SK-N-SH (cell line): ENCODE data around the gene THSD4. TPM values are rescaled to one million over a fixed set of nuclear protein-coding genes. Genes with fewer than 3 reads are reported as not detected.

Experiments
- CTCF ChIA-PET: fragments of 300-600, 350-600 bp; formaldehyde crosslinking; extraction: SDS; loops from one replicate; lab custom pipeline; 2021; lab: Yijun Ruan, JAX
- POLR2A ChIA-PET: fragments of 350-600 bp; sonication (Branson Sonifier 250); formaldehyde crosslinking; extraction: SDS; loops from one replicate; lab custom pipeline; 2020; ENCODE audit warnings: antibody characterized with exemption, inconsistent platforms; lab: Yijun Ruan, JAX
- DNase-seq: peaks from one replicate; pipeline ENCODE4 v3.0.0; 2012
- H2AFZ ChIP-seq: fragments of 200-600 bp; sonication (generic); 2 replicates; pipeline ENCODE4 v1.8.1; 2016; ENCODE audit warnings: antibody characterized with exemption, mild to moderate bottlenecking, low read depth
- H3F3A ChIP-seq: fragments of 200-600 bp; sonication (generic); replicated peaks from 2 replicates; pipeline ENCODE3; 2016; ENCODE audit warnings: antibody characterized with exemption, mild to moderate bottlenecking; ENCODE audit not compliant: insufficient read depth
- H3K27ac ChIP-seq, 2 experiments: fragments of 200-500 bp in 1 of 2; fragments of 200-600 bp in 1 of 2; sonication (Bioruptor generic) in 1 of 2; sonication (generic), shearing (Covaris generic) in 1 of 2; 2 replicates each; pipeline versions ENCODE4 v1.5.1 to v1.6.1; 2014 to 2016; ENCODE audit warnings: low read depth in 2 of 2, inconsistent platforms in 1 of 2, low read length in 1 of 2, mild to moderate bottlenecking in 1 of 2, mixed read lengths in 1 of 2
- H3K27me3 ChIP-seq: fragments of 200-600 bp; sonication (generic), shearing (Covaris generic); 2 replicates; pipeline ENCODE4 v1.6.1; 2016; ENCODE audit warnings: mixed run types; ENCODE audit not compliant: insufficient read depth
- H3K36me3 ChIP-seq, 2 experiments: fragments of 200-500 bp in 1 of 2; fragments of 200-600 bp in 1 of 2; sonication (Bioruptor generic) in 1 of 2; sonication (generic) in 1 of 2; replicated peaks in 1 of 2; 2 replicates each; pipeline versions ENCODE3 to v1.5.1; 2014 to 2016; ENCODE audit warnings: low read length in 1 of 2, mild to moderate bottlenecking in 1 of 2; ENCODE audit not compliant: insufficient read depth in 2 of 2, control insufficient read depth in 1 of 2
- H3K4me1 ChIP-seq, 2 experiments: fragments of 200-500 bp in 1 of 2; fragments of 200-600 bp in 1 of 2; sonication (Bioruptor generic) in 1 of 2; sonication (generic), shearing (Covaris generic) in 1 of 2; 2 replicates each; pipeline versions ENCODE4 v1.5.1 to v1.6.1; 2014 to 2016; ENCODE audit warnings: low read depth in 1 of 2, low read length in 1 of 2, mixed run types in 1 of 2; ENCODE audit not compliant: insufficient read depth in 2 of 2, control insufficient read depth in 1 of 2
- H3K4me2 ChIP-seq: fragments of 200-600 bp; sonication (generic), shearing (Covaris generic); 2 replicates; pipeline ENCODE4 v1.6.1; 2017; ENCODE audit warnings: mixed run types
- H3K4me3 ChIP-seq, 2 experiments: fragments of 200-500 bp in 1 of 2; fragments of 200-600 bp in 1 of 2; sonication (Bioruptor generic) in 1 of 2; sonication (generic), shearing (Covaris generic) in 1 of 2; 2 replicates each; pipeline versions ENCODE4 v1.5.1 to v1.8.1; 2014 to 2016; ENCODE audit warnings: low read depth in 2 of 2, inconsistent platforms in 1 of 2, low read length in 1 of 2, mild to moderate bottlenecking in 1 of 2, mixed read lengths in 1 of 2, moderate library complexity in 1 of 2
- H3K79me2 ChIP-seq: fragments of 200-600 bp; sonication (generic); 2 replicates; pipeline ENCODE4 v1.8.1; 2017; ENCODE audit warnings: mild to moderate bottlenecking; ENCODE audit not compliant: insufficient read depth
- H3K9ac ChIP-seq: fragments of 200-600 bp; sonication (generic); 2 replicates; pipeline ENCODE4 v1.6.1; 2017; ENCODE audit warnings: mixed run types
- H3K9me2 ChIP-seq: fragments of 200-600 bp; sonication (generic); 2 replicates; pipeline ENCODE4 v1.6.1; 2017; ENCODE audit warnings: mixed run types
- H3K9me3 ChIP-seq: fragments of 200-600 bp; sonication (generic); 2 replicates; pipeline ENCODE4 v1.6.1; 2017; ENCODE audit warnings: mixed run types, mild to moderate bottlenecking, moderate library complexity
- H4K20me1 ChIP-seq: fragments of 200-600 bp; sonication (generic); 2 replicates; pipeline ENCODE4 v1.6.1; 2017; ENCODE audit warnings: mild to moderate bottlenecking, mixed run types; ENCODE audit not compliant: insufficient read depth
- ELF1 ChIP-seq: IDR thresholded peaks from 2 replicates; pipeline ENCODE4 v1.4.0; 2012
- EP300 ChIP-seq, 2 experiments: IDR thresholded peaks; 2 replicates each; pipeline versions ENCODE4 v1.4.0 to v1.6.1; 2012; ENCODE audit warnings: borderline replicate concordance in 1 of 2, low read depth in 1 of 2, low read length in 1 of 2
- FOSL2 ChIP-seq: IDR thresholded peaks from 2 replicates; pipeline ENCODE4 v1.4.0; 2012; ENCODE audit warnings: low read depth, mild to moderate bottlenecking, moderate library complexity, borderline replicate concordance
- GABPA ChIP-seq: IDR thresholded peaks from 2 replicates; pipeline ENCODE4 v1.4.0; 2012; ENCODE audit warnings: low read depth, mild to moderate bottlenecking
- GATA2 ChIP-seq: sonication (generic); formaldehyde crosslinking; IDR thresholded peaks from 2 replicates; pipeline ENCODE4 v1.5.0; 2020; ENCODE audit warnings: mild to moderate bottlenecking, missing genetic modification reagents
- IRF3 ChIP-seq: fragments of 150-350 bp; IDR thresholded peaks from 2 replicates; pipeline ENCODE4 v1.6.1; 2016; ENCODE audit warnings: mild to moderate bottlenecking, low read depth, low read length
- JUND ChIP-seq: IDR thresholded peaks from 2 replicates; pipeline ENCODE4 v1.4.0; 2012
- MEF2A ChIP-seq: IDR thresholded peaks from 2 replicates; pipeline ENCODE4 v1.4.0; 2012; ENCODE audit warnings: low read depth, borderline replicate concordance
- MXI1 ChIP-seq: IDR thresholded peaks from 2 replicates; pipeline ENCODE4 v1.6.1; 2012; ENCODE audit warnings: mild to moderate bottlenecking, low read depth, low read length, improper control_type of control experiment
- NFIC ChIP-seq: IDR thresholded peaks from 2 replicates; pipeline ENCODE4 v1.4.0; 2012; ENCODE audit warnings: borderline replicate concordance
- RAD21 ChIP-seq: IDR thresholded peaks from 2 replicates; pipeline ENCODE4 v1.6.1; 2012; ENCODE audit warnings: mild to moderate bottlenecking, low read length
- SMC3 ChIP-seq: IDR thresholded peaks from 2 replicates; pipeline ENCODE4 v1.6.1; 2012; ENCODE audit warnings: low read depth, low read length, improper control_type of control experiment
- TCF12 ChIP-seq: IDR thresholded peaks from 2 replicates; pipeline ENCODE4 v1.4.0; 2012
- TEAD4 ChIP-seq: IDR thresholded peaks from 2 replicates; pipeline ENCODE4 v1.4.0; 2012; ENCODE audit warnings: mild to moderate bottlenecking, borderline replicate concordance; ENCODE audit not compliant: insufficient read depth
- USF2 ChIP-seq: fragments of 150-350 bp; IDR thresholded peaks from 2 replicates; pipeline ENCODE4 v1.6.1; 2017; ENCODE audit warnings: antibody characterized with exemption, low read length, low read depth, borderline replicate concordance
- WGBS: methylation state at CpG from one replicate; pipeline ENCODE4 v1.1.6; 2017; ENCODE audit warnings: low lambda C conversion rate; 5-methylcytosine and 5-hydroxymethylcytosine counted together
- polyA plus RNA-seq, 3 experiments: library from polyadenylated mRNA; depleted of rRNA; stranded (reverse); fragments of >200 nt; gene quantifications; 2 replicates each; pipeline ENCODE4 v1.2.3, GENCODE V29; 2012
- TF ChIP-seq, protein P1 (sequence below): IDR thresholded peaks from 2 replicates; pipeline ENCODE4 v1.4.0; 2012; ENCODE audit warnings: low read depth

Gene THSD4
- polyA plus RNA-seq, 1 of the 3 experiments (the other 2 are of a cell fraction): 79.1 TPM

- no peak overlapping the region for H3K9ac ChIP-seq
- H3K4me2 ChIP-seq: no peak overlapping the region
- H3K27ac ChIP-seq: no peak overlapping the region
- DNase-seq: no peak
- no peak overlapping the region for H2AFZ ChIP-seq
- no peaks in the 10 kb centered on the region for H3K9me2 ChIP-seq
- 73% methylated on average over 4 of the region's 4 CpGs for WGBS
- H3K36me3 ChIP-seq: peaks cover 0 to 3% of the 10 kb centered on the region in 2 experiments
- no peaks in the 10 kb centered on the region for H4K20me1 ChIP-seq
- H3K4me3 ChIP-seq: no peak overlapping the region
- no peaks in the 10 kb centered on the region for H3K9me3 ChIP-seq
- ChIA-PET POLR2A (no interaction called here), CTCF (no interaction called here)
- no peaks in the 10 kb centered on the region for H3K27me3 ChIP-seq
- TF ChIP-seq SMC3: no peak
- TF ChIP-seq NFIC: no peak
- peaks cover 2% of the 10 kb centered on the region; the same call in 1 of the 2 replicates for H3K79me2 ChIP-seq
- H3K4me1 ChIP-seq: no peaks in the 10 kb centered on the region; a peak in 1 of 4 replicates
- H3F3A ChIP-seq: no peaks in the 10 kb centered on the region
Measured at GRCh38 chr15:71191296-71191695, 76.0 kb downstream of the THSD4 start.

DNA sequence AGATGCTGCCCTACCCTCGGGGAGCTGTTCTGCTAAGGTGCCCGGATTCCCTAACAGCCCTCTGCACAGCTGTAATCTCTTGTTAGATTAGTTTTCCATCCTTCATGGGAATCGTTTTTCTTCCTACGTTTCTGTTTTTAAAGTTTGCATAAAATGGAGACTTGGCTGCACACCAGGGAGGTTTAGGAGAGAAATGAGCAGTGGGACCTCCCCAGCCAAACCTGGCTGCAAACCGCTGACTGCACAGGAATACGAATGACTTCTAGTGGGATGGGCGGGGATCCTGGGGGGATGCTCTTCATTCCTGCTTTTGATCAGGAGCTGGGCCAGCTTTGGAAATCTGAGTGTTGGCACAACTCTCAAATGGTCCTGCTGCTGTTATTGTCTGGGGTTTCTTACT is 77.5 kb downstream of the THSD4 start:
- no peak overlapping the region for H3K9ac ChIP-seq
- H4K20me1 ChIP-seq: no peaks in the 10 kb centered on the region
- H3K9me3 ChIP-seq: no peaks in the 10 kb centered on the region
- 94% methylated on average over 7 of the region's 7 CpGs for WGBS
- H3K4me3 ChIP-seq: no peak overlapping the region
- peaks cover 0 to 3% of the 10 kb centered on the region in 2 experiments for H3K36me3 ChIP-seq
- no peaks in the 10 kb centered on the region for H3K27me3 ChIP-seq
- POLR2A ChIA-PET: no interaction called here
- peaks cover 4% of the 10 kb centered on the region; the same call in 1 of the 2 replicates for H3K79me2 ChIP-seq
- H2AFZ ChIP-seq: no peak overlapping the region
- no peak for DNase-seq
- H3K4me1 ChIP-seq: no peaks in the 10 kb centered on the region; a peak in 1 of 4 replicates
- no peaks in the 10 kb centered on the region for H3K9me2 ChIP-seq
- no peaks in the 10 kb centered on the region for H3F3A ChIP-seq
- TF ChIP-seq RAD21 (no peak), GABPA (no peak), MEF2A (no peak), FOSL2 (no peak), MXI1 (no peak), TCF12 (no peak), EP300 (IDR thresholded peaks at IDR 0.05; ENCODE audit: borderline replicate concordance in 1 of 2, low read depth in 1 of 2, low read length in 1 of 2) (no peak), TEAD4 (no peak), ELF1 (no peak), JUND (no peak), GATA2 (no peak), USF2 (no peak), IRF3 (no peak)
- TF ChIP-seq, protein P1, sequence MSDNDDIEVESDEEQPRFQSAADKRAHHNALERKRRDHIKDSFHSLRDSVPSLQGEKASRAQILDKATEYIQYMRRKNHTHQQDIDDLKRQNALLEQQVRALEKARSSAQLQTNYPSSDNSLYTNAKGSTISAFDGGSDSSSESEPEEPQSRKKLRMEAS: no peak
- TF ChIP-seq, all 33 proteins: peak for 0
- CTCF ChIA-PET: interaction anchor here (1.2 kb wide), 1 partner anchor 248 kb away, joined by 4 read pairs; no protein-coding TSS in a partner anchor
- no peak overlapping the region for H3K27ac ChIP-seq
- no peak overlapping the region for H3K4me2 ChIP-seq
